GM18498 (cell line): ENCODE measurements around the gene DPYSL3.
A peak's percentile ranks its signal among the peaks of the same experiment; 100 is the strongest.
"Not testable (repeated sequence)": the region's sequence is repeated elsewhere in the genome, so short reads cannot be mapped to it uniquely, and the experiment has no call there.

Source experiments
- ATAC-seq: cut with Tn5 transposase; IDR thresholded peaks from one replicate; pipeline ENCODE4 v1.9.1; 2021; ENCODE audit warnings: mild to moderate bottlenecking, moderate library complexity; ENCODE audit not compliant: unreplicated experiment

Gene DPYSL3

DNA sequence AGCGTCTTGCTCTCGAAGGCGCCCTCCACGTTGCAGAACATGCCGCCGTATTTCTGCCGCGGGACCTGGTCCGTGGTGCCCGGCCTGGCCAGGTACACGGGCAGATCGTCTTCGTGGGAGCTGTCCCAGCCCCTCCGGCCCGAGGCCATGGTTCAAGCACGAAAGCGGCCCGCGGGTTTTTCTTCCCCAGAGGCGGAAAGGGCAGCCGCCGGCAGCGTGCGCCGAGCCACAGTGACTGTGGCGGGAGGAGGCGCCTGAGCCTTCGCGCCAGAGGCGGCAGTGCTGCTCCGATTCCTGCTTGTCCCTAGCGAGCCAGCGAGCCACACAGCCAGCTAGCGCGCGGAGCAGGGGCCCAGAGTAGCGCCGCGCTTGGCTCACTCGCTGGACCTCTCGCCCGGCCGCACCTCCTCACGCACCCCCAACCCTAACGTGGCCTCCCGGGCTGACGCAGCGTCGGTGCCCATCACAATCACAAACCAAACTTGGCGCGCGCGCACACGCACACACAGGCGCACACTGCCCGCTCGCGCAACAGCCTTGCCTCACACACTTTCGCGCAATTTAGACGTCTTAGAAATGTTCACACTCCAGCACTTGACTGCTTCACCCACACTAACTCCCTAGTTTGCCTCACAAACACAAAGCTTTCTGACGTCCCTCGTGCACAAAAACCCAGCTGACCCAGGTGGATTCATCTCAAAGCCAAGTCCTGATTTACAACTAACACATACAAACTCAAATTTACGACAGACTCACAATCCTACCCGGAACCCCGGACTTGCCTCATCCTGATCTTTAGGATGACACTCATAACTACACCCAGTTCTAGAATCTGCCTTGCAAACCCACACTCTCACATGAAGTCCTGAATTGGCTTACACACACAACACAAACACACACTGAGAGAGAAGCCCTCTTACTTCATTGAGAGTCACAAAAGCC lies at the start of gene DPYSL3:
DPYSL3 (minus strand) TSS at position 359 of the 942 bp plus-strand sequence; CDS start at position 149, 210 bp downstream.
- peak; percentile 57 for ATAC-seq

- peak; percentile 60 for ATAC-seq
Observed at GRCh38 chr5:147558826-147559225, 49.0 kb upstream of the DPYSL3 start.

- ATAC-seq: no peak
Observed at GRCh38 chr5:147557876-147558745, 48.2 kb upstream of the DPYSL3 start.

DNA sequence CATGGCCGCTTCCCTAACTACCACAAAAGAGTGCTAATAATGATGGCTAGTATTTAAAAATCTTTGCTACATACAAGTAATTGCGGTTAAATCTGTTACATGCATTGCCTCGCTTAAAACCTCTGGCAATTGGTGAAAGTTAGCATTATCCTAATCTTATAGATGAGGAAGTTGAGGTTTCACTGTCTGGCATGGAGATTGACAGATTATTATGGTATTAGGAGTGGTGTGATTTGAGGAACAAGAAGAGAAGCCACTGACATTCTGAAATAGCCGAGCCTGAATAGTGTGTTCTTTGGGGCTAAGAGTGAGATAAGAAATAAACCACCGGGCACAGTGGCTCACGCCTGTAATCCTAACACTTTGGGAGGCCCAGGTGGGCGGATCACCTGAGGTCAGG lies 45.3 kb upstream of the DPYSL3 start:
- ATAC-seq: no peak

DNA sequence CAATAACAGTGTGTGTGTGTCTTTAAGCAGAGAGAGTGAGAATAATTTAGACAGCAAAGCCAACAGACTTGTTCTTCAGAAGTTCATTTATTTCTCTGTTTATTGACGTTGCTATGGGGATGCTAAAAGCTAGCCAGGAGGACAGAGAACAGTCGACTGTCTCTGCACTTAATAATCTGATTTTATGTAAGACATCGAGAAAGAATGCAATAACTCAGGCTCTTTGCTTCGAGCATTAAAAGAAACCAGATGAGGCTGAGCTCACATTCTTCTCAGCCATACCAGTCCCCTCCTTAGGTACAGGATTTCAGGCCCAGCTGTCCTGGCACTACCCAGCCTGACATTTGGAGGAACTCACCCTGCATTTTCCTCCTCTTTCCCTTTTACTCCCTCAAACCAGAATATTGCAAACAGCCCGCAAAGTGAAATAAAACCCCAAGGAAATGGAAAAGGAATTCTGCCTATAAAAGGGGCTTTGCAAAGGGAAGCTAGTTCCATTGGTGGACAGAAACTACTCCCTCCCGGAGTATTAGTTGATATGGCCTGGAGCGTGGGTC lies 44.5 kb upstream of the DPYSL3 start:
- no peak for ATAC-seq

DNA sequence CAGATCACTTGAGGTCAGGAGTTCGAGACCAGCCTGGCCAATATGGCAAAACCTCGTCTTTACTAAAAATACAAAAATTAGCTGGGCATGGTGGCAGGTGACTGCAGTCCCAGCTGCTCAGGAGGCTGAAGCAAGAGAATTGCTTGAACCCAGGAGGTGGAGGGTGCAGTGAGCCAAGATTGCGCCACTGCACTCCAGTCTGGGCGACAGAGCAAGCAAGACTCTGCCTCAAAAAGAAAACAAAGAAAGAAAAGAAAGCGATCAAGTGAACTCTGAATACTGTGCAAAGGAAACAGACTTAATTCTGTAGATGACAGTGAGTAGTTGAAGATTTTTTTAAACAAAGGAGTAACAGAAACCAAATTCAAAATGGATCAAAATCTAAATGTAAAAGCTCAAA lies 43.9 kb upstream of the DPYSL3 start:
- ATAC-seq: not testable (repeated sequence)

- ATAC-seq: no peak
Observed at GRCh38 chr5:147552897-147553296, 43.0 kb upstream of the DPYSL3 start.

- no peak for ATAC-seq
Observed at GRCh38 chr5:147551677-147552076, 41.8 kb upstream of the DPYSL3 start.

DNA sequence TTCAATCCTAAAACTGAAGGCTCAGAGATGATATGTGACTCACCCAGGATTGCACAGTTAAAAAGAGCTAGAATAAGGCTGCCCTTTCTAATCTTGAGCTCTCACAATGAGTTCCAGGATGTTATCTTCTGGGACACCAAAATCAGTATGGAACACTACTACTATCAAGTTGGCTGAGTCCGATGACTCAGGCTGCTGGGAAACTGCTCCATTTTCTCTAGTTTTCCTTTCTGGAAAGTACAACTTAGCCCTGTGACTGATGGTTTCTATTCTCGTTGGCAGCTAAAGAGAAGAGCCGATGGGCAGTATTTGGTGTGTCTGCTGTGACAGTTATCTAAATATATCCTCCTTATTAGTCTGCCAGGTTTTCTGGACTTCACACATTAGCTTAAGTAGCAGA lies 37.9 kb upstream of the DPYSL3 start:
- ATAC-seq: no peak

GRCh38 chr5:147544556-147544955 lies 34.7 kb upstream of the DPYSL3 start:
- no peak for ATAC-seq

DNA sequence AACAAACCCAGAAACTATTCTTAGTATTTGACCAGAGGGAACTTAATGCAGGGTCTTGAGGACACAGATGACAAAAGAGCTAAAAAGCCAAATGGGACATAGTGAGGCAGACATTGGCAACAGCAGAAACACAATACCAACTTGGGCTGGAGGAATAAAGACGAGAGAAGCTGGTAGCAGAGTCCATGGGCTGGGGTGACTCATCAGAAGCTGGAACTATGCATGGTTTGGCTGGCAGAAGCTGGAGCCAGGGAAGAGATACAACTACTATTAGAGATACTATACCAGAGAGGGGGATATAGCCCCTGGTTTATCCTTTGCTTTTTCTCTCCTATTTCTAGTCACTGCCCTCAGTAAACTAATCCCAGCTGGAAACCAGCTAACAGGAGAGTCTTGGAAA lies 29.2 kb upstream of the DPYSL3 start:
- no peak for ATAC-seq

DNA sequence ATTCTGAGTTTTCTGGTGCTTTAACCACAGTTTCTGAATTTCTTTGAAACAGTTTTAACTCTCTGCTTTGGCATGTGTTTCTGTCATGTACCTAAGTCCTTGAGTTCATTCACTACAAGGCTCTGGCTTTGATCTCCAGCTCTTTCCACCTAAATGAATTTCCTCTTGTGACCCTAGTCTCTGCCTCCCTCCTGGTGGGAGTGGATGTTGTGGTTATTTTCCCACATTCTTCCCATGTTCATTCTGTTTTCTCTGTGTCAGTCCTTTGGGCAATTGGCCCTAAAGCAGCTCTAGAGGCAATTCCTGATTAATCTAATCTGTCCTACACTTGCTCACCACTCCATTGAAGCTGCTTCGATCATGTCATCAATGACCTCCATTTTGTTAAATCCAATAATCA lies 28.4 kb upstream of the DPYSL3 start:
- ATAC-seq: no peak

DNA sequence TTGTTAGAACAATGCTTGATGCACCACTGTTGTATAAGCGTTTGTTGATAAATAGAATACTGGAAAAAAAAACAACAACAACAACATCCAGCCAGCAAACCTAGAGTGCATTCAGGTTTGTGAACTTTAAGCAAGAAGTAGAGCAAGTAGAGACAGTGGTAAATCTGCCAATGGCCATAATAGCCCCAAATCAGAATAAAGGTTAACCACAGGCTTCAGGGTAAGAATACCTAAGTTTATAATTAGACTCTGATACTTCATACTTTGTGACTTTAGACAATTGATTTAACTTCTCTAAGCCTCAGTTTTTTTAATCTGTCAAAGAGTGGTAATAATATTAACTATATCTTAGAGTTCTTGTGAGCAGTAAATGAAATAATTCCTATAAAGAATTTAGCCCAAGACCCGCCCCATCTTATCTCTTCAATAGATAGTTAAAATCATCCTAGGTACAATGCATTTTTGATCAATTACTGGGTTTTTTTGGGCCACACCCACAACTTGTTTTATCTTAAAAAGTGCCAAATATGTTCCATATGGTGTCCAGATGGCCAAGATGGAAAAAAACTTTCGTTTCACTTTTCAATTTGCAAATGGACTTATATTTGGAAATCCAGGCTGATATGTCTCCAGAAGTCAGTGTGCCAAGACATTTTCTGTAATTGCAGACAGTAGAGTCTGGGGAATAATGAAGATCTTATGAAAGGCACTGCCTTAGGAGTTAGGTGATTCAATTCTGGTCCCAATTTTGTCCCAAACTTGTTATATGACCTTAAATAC lies 24.5 kb upstream of the DPYSL3 start:
- ATAC-seq: no peak

GRCh38 chr5:147532156-147532555 lies 22.3 kb upstream of the DPYSL3 start:
- ATAC-seq: no peak

DNA sequence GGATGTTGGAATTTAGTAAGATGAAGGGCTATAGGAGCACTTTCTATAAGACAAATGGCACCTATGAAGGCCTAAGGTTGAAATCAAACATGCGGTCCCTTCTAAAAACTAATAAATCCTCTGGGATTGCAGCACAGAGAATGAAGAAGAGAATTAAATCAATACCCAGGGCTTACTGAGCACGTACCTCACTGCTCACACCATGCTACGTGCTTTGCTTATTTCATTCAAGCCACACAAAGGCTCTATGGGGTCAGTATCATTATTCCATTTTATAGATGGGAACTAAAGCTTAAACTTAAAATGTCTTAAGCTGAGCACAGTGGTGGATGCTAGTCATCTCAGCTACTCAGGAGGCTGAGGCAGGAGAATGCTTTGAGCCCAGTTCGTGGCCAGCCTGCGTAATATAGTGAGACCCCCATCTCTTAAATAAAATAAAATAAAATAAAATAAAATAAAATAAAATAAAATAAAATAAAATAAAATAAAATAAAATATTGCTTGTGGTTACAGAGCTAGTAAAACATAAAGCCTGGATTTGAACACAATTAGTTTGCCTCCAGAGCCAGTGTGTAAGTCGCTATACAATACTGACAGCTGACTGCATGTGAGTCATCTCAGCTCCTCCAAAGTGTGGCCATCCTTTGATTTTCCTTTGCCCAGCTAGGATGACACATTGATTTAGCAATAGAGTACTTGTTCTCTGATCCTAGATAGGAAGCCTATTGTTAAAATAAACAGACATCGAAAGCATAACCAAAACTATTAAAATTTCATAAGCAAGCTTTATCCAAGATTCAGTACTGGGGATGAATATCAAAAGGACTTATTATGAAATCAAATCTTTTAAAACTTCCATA lies 20.9 kb upstream of the DPYSL3 start:
- no peak for ATAC-seq

DNA sequence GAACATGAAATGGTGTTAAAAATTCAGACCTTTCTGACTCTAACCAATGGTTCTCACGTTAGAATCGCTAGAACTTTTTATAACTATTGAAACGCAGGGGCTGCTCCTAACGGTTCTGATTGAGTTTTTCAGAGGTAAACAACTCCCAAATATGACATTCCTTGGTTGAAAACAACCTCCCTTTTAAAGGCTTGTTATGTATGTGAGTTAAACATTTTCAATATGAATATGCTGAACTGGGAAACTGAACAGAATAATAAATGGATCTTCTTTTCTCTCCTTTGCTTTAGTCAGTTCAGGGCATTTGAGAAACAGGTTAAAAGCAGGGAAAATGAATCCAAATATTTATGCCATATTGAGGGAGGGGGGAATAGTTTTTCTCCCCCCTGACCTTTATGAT lies 13.2 kb upstream of the DPYSL3 start:
- ATAC-seq: no peak

DNA sequence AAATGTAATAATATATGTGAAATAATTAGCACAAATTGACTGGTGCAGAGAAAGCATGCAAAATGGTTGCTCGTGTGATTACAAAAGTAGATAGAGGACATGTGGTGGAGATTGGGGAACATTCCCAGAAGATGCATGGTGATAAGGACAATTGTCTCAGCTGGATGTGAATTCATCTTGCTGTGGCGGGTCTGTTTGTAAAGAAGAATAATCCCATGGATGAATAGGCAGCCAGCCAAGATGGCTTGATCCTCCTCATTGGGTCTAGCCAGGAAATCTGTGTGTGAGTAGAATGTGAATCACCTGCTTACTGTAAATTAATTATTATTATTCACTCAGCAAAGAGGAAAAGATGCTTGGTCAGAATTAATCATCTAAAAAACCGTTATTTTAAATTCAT lies 12.6 kb upstream of the DPYSL3 start:
- no peak for ATAC-seq

- ATAC-seq: no peak
Observed at GRCh38 chr5:147520450-147520849, 10.6 kb upstream of the DPYSL3 start.

DNA sequence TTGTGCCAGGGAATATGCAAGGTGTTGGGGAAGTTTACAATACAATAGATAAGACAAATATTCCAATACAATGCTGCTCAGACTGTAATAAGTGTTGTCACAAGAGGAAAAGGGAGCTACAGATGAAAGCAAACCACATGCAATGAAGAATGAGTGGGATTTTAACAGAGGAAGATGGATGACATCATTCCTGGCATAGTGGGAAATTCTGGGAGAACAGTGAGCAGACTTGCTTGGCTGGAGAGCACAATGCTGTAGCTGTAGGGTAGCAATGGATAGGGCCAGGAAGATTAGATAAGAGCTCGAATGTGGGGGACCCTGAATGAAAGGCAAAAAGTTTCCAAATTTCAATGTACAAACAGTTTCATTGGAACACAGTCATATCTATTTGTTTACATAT lies 9.5 kb upstream of the DPYSL3 start:
- ATAC-seq: no peak

DNA sequence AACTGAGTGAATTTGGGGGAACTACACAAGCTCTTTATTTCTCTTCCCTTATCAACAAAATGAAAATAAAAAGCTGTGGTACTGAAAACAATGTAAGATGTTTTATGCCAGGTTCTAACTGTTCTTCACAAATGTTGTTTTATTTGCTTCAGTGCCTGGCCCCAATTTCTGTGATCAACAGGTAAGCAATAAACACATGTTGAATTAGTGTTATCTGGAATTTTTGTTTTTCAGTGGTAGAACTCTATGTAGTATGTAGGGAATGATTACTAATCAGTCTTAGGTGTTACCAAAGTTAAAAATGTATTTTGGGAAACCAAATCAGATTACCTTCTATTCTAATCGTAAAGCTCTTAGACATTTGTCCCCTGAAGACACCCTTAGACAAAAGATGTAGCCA lies 7.5 kb upstream of the DPYSL3 start:
- no peak for ATAC-seq
